Endothelial cell of umbilical vein (primary cell): ENCODE results near the gene STK24. TPM values are rescaled to one million over a fixed set of nuclear protein-coding genes. Genes with fewer than 3 reads are reported as not detected.

ENCODE experiments used
- BruUV-seq: library from RNA; stranded (reverse); fragments of 400-500 nt; replicated peaks from 2 replicates; lab custom pipeline; 2021; lab: Mats Ljungman, UMichigan
- CTCF ChIA-PET: fragments of 300-600, 350-600 bp; sonication (Branson Sonifier 250); formaldehyde crosslinking; loops from one replicate; lab custom pipeline; 2021; ENCODE audit warnings: antibody characterized with exemption, inconsistent platforms; lab: Charles Lee
- POLR2A ChIA-PET: fragments of 300-600, 350-600 bp; sonication (Branson Sonifier 250); formaldehyde crosslinking; loops from one replicate; lab custom pipeline; 2021; ENCODE audit warnings: antibody characterized with exemption, inconsistent platforms; lab: Charles Lee
- DNase-seq: peaks from one replicate; pipeline ENCODE4 v3.0.0-alpha.2; 2011; ENCODE audit warnings: low read depth, low spot score
- FAIRE-seq: peaks from 2 replicates; lab custom pipeline; 2011; peaks lifted over from hg19 to GRCh38; lab: Jason Lieb, UNC
- H2AFZ ChIP-seq: 2 replicates; pipeline ENCODE4 v1.6.0; 2012; ENCODE audit warnings: low read depth, low read length, control low read depth, inconsistent platforms
- H3K27ac ChIP-seq: 2 replicates; pipeline ENCODE4 v1.5.1; 2011; ENCODE audit warnings: low read depth, mild to moderate bottlenecking, control low read depth, low read length, moderate library complexity; ENCODE audit not compliant: insufficient read depth
- H3K27me3 ChIP-seq, 2 experiments: 2 replicates each; pipeline versions ENCODE4 v1.6.0 to v1.6.1; 2011; ENCODE audit warnings: low read length in 2 of 2, mixed read lengths in 1 of 2; ENCODE audit not compliant: control insufficient read depth in 2 of 2, insufficient read depth in 2 of 2
- H3K36me3 ChIP-seq, 2 experiments: 2 replicates in 1 of 2; 3 replicates in 1 of 2; pipeline ENCODE4 v1.5.1; 2011; ENCODE audit warnings: low read length in 2 of 2, mild to moderate bottlenecking in 1 of 2, moderate library complexity in 1 of 2; ENCODE audit not compliant: control insufficient read depth in 2 of 2, insufficient read depth in 2 of 2; ENCODE audit errors: extremely low read depth in 1 of 2
- H3K4me1 ChIP-seq: 3 replicates; pipeline ENCODE4 v1.5.1; 2011; ENCODE audit warnings: mild to moderate bottlenecking, low read length; ENCODE audit not compliant: control insufficient read depth, insufficient read depth; ENCODE audit errors: extremely low read depth
- H3K4me2 ChIP-seq: 2 replicates; pipeline ENCODE4 v1.6.1; 2011; ENCODE audit warnings: low read length, control low read depth, mixed read lengths; ENCODE audit not compliant: insufficient read depth
- H3K4me3 ChIP-seq, 3 experiments: fragments of 200-600 bp in 1 of 3; sonication (generic), shearing (Covaris generic) in 1 of 3; replicated peaks in 1 of 3; 2 replicates each; pipeline ENCODE4 v1.5.1; 2011 to 2016; ENCODE audit warnings: control low read depth in 3 of 3, low read length in 3 of 3, mild to moderate bottlenecking in 2 of 3, inconsistent platforms in 1 of 3, low read depth in 1 of 3, moderate library complexity in 1 of 3; ENCODE audit not compliant: insufficient read depth in 1 of 3
- H3K79me2 ChIP-seq: 2 replicates; pipeline ENCODE4 v1.6.0; 2012; ENCODE audit warnings: low read length, inconsistent platforms; ENCODE audit not compliant: control insufficient read depth, insufficient read depth
- H3K9ac ChIP-seq: replicated peaks from 2 replicates; pipeline ENCODE3; 2011; ENCODE audit warnings: low read length, control low read depth; ENCODE audit not compliant: insufficient read depth; ENCODE audit errors: extremely low read depth
- H3K9me1 ChIP-seq: replicated peaks from 3 replicates; pipeline ENCODE4 v1.6.0; 2011; ENCODE audit warnings: mild to moderate bottlenecking, low read length; ENCODE audit not compliant: control insufficient read depth, insufficient read depth; ENCODE audit errors: extremely low read depth
- H3K9me3 ChIP-seq: replicated peaks from 2 replicates; pipeline ENCODE4 v1.5.1; 2012; ENCODE audit warnings: low read length, inconsistent platforms; ENCODE audit not compliant: control insufficient read depth, insufficient read depth
- H4K20me1 ChIP-seq: replicated peaks from 2 replicates; pipeline ENCODE3; 2011; ENCODE audit warnings: mild to moderate bottlenecking, low read length; ENCODE audit not compliant: control insufficient read depth, insufficient read depth; ENCODE audit errors: extremely low read depth
- EZH2 ChIP-seq: IDR thresholded peaks from 2 replicates; pipeline ENCODE4 v1.6.1; 2012; ENCODE audit warnings: borderline replicate concordance, low read depth, mild to moderate bottlenecking, moderate library complexity, low read length, inconsistent platforms; ENCODE audit not compliant: severe bottlenecking
- FOS ChIP-seq: IDR thresholded peaks from 2 replicates; pipeline ENCODE4 v1.6.1; 2011; ENCODE audit warnings: mild to moderate bottlenecking, low read length, moderate library complexity, borderline replicate concordance; ENCODE audit not compliant: insufficient read depth
- GATA2 ChIP-seq: IDR thresholded peaks from 2 replicates; pipeline ENCODE4 v1.7.0; 2011; ENCODE audit warnings: low read depth, mild to moderate bottlenecking, moderate library complexity, mixed read lengths, low read length; ENCODE audit not compliant: insufficient read length, insufficient read depth
- JUN ChIP-seq: IDR thresholded peaks from 2 replicates; pipeline ENCODE4 v1.6.1; 2011; ENCODE audit warnings: borderline replicate concordance, low read depth; ENCODE audit not compliant: insufficient read length, insufficient read depth
- MYC ChIP-seq: IDR thresholded peaks from one replicate; pipeline ENCODE4 v1.6.1; 2011; ENCODE audit warnings: mild to moderate bottlenecking, low read depth, low read length
- POLR2A ChIP-seq: IDR thresholded peaks from 2 replicates; pipeline ENCODE4 v1.6.1; 2012; ENCODE audit warnings: low read depth, mild to moderate bottlenecking, control low read depth, low read length
- POLR2AphosphoS5 ChIP-seq: IDR thresholded peaks from 2 replicates; pipeline ENCODE4 v1.6.1; 2012; ENCODE audit warnings: low read depth, mild to moderate bottlenecking, control low read depth, low read length, moderate library complexity; ENCODE audit not compliant: insufficient read depth
- dilution Hi-C: fragments of 300-500 bp; cut with MboI; formaldehyde crosslinking; loops from one replicate; pipeline ENCODE4 v1.15.0; 2019; ENCODE audit warnings: low sequenced_read_pairs; ENCODE audit not compliant: extremely low pct_ligation_motif_present
- intact Hi-C: fragments of 100-400 bp; cut with micrococcal nuclease; formaldehyde crosslinking; loops from one replicate; pipeline ENCODE4 v1.10.0; 2022
- polyA plus RNA-seq, 4 experiments: library from polyadenylated mRNA; depleted of rRNA in 3 of 4; stranded (reverse) in 3 of 4; unstranded in 1 of 4; fragments of >200 nt; gene quantifications; 2 replicates each; pipeline versions ENCODE4 v1.2.1 to v1.2.3, GENCODE V29; 2011 to 2012; ENCODE audit warnings: missing spikeins in 1 of 4
- total RNA-seq: library from RNA; stranded (reverse); gene quantifications from 2 replicates; pipeline ENCODE4 v1.2.3, GENCODE V29; 2021
- TF ChIP-seq, protein P1 (sequence below): IDR thresholded peaks from 2 replicates; pipeline ENCODE4 v1.6.1; 2011; ENCODE audit not compliant: insufficient read depth, insufficient read length
- TF ChIP-seq, protein P2 (sequence below), 2 donors: IDR thresholded peaks; 1 replicate in 1 of 2; 2 replicates in 1 of 2; pipeline ENCODE4 v1.5.1; 2011; ENCODE audit warnings: low read length in 2 of 2, mild to moderate bottlenecking in 2 of 2, moderate library complexity in 2 of 2, control low read depth in 1 of 2, inconsistent platforms in 1 of 2, low read depth in 1 of 2; ENCODE audit not compliant: insufficient read depth in 1 of 2; ENCODE audit errors: extremely low read depth in 1 of 2

STK24 gene
- total and polyA plus RNA-seq, 2 donors (not counting 3 experiments of a cell fraction or from before 2014, with no cell fraction given), result 43.3 to 100 TPM

DNA sequence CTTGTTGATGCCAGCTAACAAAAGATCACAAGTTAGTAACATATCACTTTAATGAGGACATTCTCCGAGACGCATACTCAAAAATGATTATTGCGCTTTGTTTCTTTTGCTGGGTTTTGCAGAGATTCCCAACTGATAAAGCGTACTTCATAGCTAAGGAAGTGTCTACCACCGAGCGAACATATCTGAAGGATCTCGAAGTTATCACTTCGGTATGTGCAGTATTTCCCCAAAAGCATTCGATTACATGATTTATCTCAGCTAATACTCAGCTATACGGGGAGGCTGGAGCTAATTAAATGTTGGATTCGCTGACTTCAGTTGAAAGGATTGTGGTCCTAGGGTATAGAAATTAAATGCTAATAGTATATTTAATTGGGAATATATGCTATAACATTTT is 166.3 kb downstream of the STK24 start:
- Histone ChIP-seq H3K79me2 (no peaks in the 10 kb centered on the region), H4K20me1 (no peaks in the 10 kb centered on the region), H3K9me1 (no peaks in the 10 kb centered on the region), H3K36me3 (peaks cover 0 to 2% of the 10 kb centered on the region in 2 experiments), H2AFZ (no peak overlapping the region), H3K4me1 (no peaks in the 10 kb centered on the region), H3K4me3 (no peak overlapping the region), H3K4me2 (no peak overlapping the region), H3K9ac (no peak overlapping the region), H3K27me3 (no peaks in the 10 kb centered on the region), H3K9me3 (no peaks in the 10 kb centered on the region), H3K27ac (no peak overlapping the region)
- DNase-seq (no peak), FAIRE-seq (no peak)
- TF ChIP-seq EZH2 (no peak), FOS (no peak), POLR2AphosphoS5 (no peak)
- TF ChIP-seq, protein P1, sequence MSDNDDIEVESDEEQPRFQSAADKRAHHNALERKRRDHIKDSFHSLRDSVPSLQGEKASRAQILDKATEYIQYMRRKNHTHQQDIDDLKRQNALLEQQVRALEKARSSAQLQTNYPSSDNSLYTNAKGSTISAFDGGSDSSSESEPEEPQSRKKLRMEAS, result no peak
- POLR2A ChIA-PET, result no interaction called here
- intact Hi-C loops, result loop anchor here (5.0 kb wide), 1 partner anchor 268 kb away; the partner anchor contains the start of gene FARP1
- BruUV-seq, result no TSS peak
- CTCF ChIA-PET, result no interaction called here
- dilution Hi-C loops, result no loop called here

DNA sequence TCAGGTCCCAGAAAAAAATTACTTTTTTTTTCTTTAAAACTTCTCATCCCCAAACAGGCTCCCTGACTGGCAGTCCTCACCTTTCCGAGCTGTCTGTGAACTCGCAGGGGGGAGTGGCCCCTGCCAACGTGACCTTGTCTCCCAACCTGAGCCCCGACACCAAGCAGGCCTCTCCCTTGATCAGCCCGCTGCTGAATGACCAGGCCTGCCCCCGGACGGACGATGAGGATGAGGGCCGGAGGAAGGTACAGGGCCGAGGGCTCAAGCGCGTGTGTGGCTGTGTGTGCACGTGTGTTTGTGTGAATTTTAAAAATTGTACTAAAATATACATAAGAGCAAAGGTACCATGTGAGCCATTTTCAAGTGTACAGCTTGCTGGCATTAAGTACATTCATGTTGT is 167.6 kb downstream of the STK24 start:
- no peak overlapping the region for H3K9ac ChIP-seq
- ChIA-PET CTCF (interaction anchor here (0.7 to 1.2 kb wide), 2 partner anchors 12 to 76 kb away, joined by 3 to 4 read pairs; no protein-coding TSS in a partner anchor), POLR2A (no interaction called here)
- H3K36me3 ChIP-seq, result peaks cover 0 to 2% of the 10 kb centered on the region in 2 experiments
- H3K9me1 ChIP-seq, result no peaks in the 10 kb centered on the region
- no peak overlapping the region for H2AFZ ChIP-seq
- dilution Hi-C loops, result no loop called here
- no peak for FAIRE-seq
- BruUV-seq, result no TSS peak
- no peaks in the 10 kb centered on the region for H3K27me3 ChIP-seq
- no peak overlapping the region for H3K4me3 ChIP-seq
- intact Hi-C loops, result no loop called here
- H3K9me3 ChIP-seq, result no peaks in the 10 kb centered on the region
- H4K20me1 ChIP-seq, result no peaks in the 10 kb centered on the region
- no peak for DNase-seq
- H3K79me2 ChIP-seq, result no peaks in the 10 kb centered on the region
- H3K27ac ChIP-seq, result no peak overlapping the region
- TF ChIP-seq FOS (no peak), POLR2A (no peak), JUN (no peak), POLR2AphosphoS5 (no peak), EZH2 (no peak), GATA2 (no peak), MYC (no peak)
- TF ChIP-seq, protein P1, result no peak
- TF ChIP-seq, protein P2, sequence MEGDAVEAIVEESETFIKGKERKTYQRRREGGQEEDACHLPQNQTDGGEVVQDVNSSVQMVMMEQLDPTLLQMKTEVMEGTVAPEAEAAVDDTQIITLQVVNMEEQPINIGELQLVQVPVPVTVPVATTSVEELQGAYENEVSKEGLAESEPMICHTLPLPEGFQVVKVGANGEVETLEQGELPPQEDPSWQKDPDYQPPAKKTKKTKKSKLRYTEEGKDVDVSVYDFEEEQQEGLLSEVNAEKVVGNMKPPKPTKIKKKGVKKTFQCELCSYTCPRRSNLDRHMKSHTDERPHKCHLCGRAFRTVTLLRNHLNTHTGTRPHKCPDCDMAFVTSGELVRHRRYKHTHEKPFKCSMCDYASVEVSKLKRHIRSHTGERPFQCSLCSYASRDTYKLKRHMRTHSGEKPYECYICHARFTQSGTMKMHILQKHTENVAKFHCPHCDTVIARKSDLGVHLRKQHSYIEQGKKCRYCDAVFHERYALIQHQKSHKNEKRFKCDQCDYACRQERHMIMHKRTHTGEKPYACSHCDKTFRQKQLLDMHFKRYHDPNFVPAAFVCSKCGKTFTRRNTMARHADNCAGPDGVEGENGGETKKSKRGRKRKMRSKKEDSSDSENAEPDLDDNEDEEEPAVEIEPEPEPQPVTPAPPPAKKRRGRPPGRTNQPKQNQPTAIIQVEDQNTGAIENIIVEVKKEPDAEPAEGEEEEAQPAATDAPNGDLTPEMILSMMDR (IDR thresholded peaks at IDR 0.05; ENCODE audit: extremely low read depth in 1 of 2, insufficient read depth in 1 of 2, low read depth in 1 of 2, low read length in 2 of 2), result no peak
- no peak overlapping the region for H3K4me2 ChIP-seq
- H3K4me1 ChIP-seq, result no peaks in the 10 kb centered on the region
